Spleen (tissue), 11 donors: ENCODE measurements around the gene EVA1B. TPM values are rescaled to one million over a fixed set of nuclear protein-coding genes. Genes with fewer than 3 reads are reported as not detected.
A peak's percentile ranks its signal among the peaks of the same experiment; 100 is the strongest.

Experiments used
- DNase-seq: peaks from one replicate; pipeline ENCODE4 v3.0.0-alpha.2; 2020
- H3K27ac ChIP-seq, 8 donors: fragments of 200-600 bp; sonication (generic) in 7 of 8; 1 replicate in 4 of 8; 2 replicates in 4 of 8; pipeline versions ENCODE4 v1.5.0 to v1.8.0; 2016 to 2021; ENCODE audit warnings: inconsistent platforms in 4 of 8, mild to moderate bottlenecking in 4 of 8, moderate library complexity in 1 of 8
- H3K27me3 ChIP-seq, 7 donors: fragments of 200-600 bp; sonication (generic) in 6 of 7; replicated peaks in 1 of 7; 1 replicate in 4 of 7; 2 replicates in 3 of 7; pipeline versions ENCODE4 v1.5.0 to v1.8.0; 2016 to 2021; ENCODE audit warnings: inconsistent platforms in 3 of 7, mild to moderate bottlenecking in 1 of 7
- H3K36me3 ChIP-seq, 6 donors: fragments of 200-600 bp; sonication (generic) in 5 of 6; 1 replicate in 4 of 6; 2 replicates in 2 of 6; pipeline versions ENCODE4 v1.5.0 to v1.8.0; 2016 to 2021; ENCODE audit warnings: inconsistent platforms in 2 of 6
- H3K4me1 ChIP-seq, 6 donors: fragments of 200-600 bp; sonication (generic) in 5 of 6; 1 replicate in 3 of 6; 2 replicates in 3 of 6; pipeline versions ENCODE4 v1.5.0 to v1.8.0; 2016 to 2021; ENCODE audit warnings: inconsistent platforms in 3 of 6
- H3K4me3 ChIP-seq, 8 donors: fragments of 200-600 bp; sonication (generic) in 7 of 8; 1 replicate in 4 of 8; 2 replicates in 4 of 8; pipeline versions ENCODE4 v1.5.0 to v1.8.0; 2016 to 2021; ENCODE audit warnings: inconsistent platforms in 4 of 8, mild to moderate bottlenecking in 4 of 8, moderate library complexity in 2 of 8
- H3K9me3 ChIP-seq, 8 donors: fragments of 200-600 bp; sonication (generic) in 7 of 8; 1 replicate in 4 of 8; 2 replicates in 4 of 8; pipeline versions ENCODE4 v1.5.0 to v1.8.0; 2016 to 2021; ENCODE audit warnings: inconsistent platforms in 4 of 8
- CTCF ChIP-seq, 11 experiments: fragments of 200-600 bp in 7 of 11; fragments of 450-650 bp in 4 of 11; sonication (generic) in 4 of 11; IDR thresholded peaks in 8 of 11; conservative IDR thresholded peaks in 3 of 11; 1 replicate in 7 of 11; 2 replicates in 4 of 11; pipeline versions ENCODE4 v1.4.0 to v1.8.0; 2016 to 2021; ENCODE audit warnings: antibody characterized with exemption in 11 of 11, inconsistent platforms in 4 of 11, mild to moderate bottlenecking in 1 of 11
- POLR2A ChIP-seq, 3 donors: fragments of 450-650 bp; IDR thresholded peaks; one replicate each; pipeline ENCODE4 v1.5.1; 2017; ENCODE audit warnings: antibody characterized with exemption in 3 of 3, mild to moderate bottlenecking in 1 of 3
- POLR2AphosphoS5 ChIP-seq, 3 donors: sonication (generic); formaldehyde crosslinking; IDR thresholded peaks; one replicate each; pipeline ENCODE4 v1.5.1; 2017; ENCODE audit warnings: antibody characterized with exemption in 3 of 3
- WGBS, 5 donors: extraction: QIAGEN DNeasy Blood & Tissue Kit in 3 of 5; methylation state at CpG; one replicate each; pipeline versions ENCODE4 v1.1.5 to v1.1.7; 2013 to 2018; 5-methylcytosine and 5-hydroxymethylcytosine counted together
- intact Hi-C: fragments of 100-400 bp; cut with DNase I; formaldehyde crosslinking; loops from one replicate; pipeline ENCODE4 v1.15.0; 2023; ENCODE audit warnings: low total_unique reads
- polyA plus RNA-seq, 3 donors: library from polyadenylated mRNA; stranded (reverse); fragments of 200-250 nt; gene quantifications; one replicate each; pipeline ENCODE4 v1.2.1, GENCODE V29; 2013
- total RNA-seq, 7 donors: library from RNA; depleted of rRNA in 3 of 7; stranded (reverse); fragments of >200 nt in 3 of 7; fragmentation: NEBNext Ultra II Directional in 4 of 7; extraction: Animal tissue kit (Norgen Biotek cat#: 25700) in 4 of 7; gene quantifications; one replicate each; pipeline versions ENCODE4 v1.1.0 to v1.2.1, GENCODE V29; 2016 to 2021
- donor health status: healthy with polysubstance abuse.
- donor health status: DM: no; HTN: no; CAD: no; lungs with moderate emphysema.
- donor health status: DM: no; HTN: no; CAD: no.
- donor health status: Bipolar disorder and iron deficiency.
- donor health status: healthy.
- donor health status: DM: no; HTN: no; CAD: no.
- donor health status: DM: yes; HTN: yes; CAD: no.

EVA1B gene
- total and polyA plus RNA-seq, 10 donors: 17.2 to 77.4 (median 40.5) TPM

- TF ChIP-seq CTCF (IDR thresholded peaks at IDR 0.05 in 8 of 11, conservative IDR thresholded peaks at IDR 0.05 in 3 of 11) (no peak), POLR2A (IDR thresholded peaks at IDR 0.05) (no peak), POLR2AphosphoS5 (IDR thresholded peaks at IDR 0.05) (no peak)
- no peak for DNase-seq
- Histone ChIP-seq H3K4me1 (peaks cover 0 to 27% (median 7%) of the 10 kb centered on the region in 6 donors), H3K9me3 (no peaks in the 10 kb centered on the region), H3K27ac (peak overlapping the region in 1 of 8 donors; percentile 22), H3K27me3 (no peaks in the 10 kb centered on the region), H3K36me3 (peaks cover 0 to 100% (median 88%) of the 10 kb centered on the region in 6 donors), H3K4me3 (no peak overlapping the region)
- intact Hi-C loops: no loop called here
- 90 to 98% (median 92%) methylated on average over 5 of the region's 5 CpGs for WGBS, 5 donors
Measured at GRCh38 chr1:36298640-36299039, 24.8 kb downstream of the EVA1B start.

GRCh38 chr1:36297062-36297461 is 26.4 kb downstream of the EVA1B start:
- DNase-seq: no peak
- intact Hi-C loops: no loop called here
- H3K4me3 ChIP-seq: no peak overlapping the region
- H3K9me3 ChIP-seq: no peaks in the 10 kb centered on the region
- peaks cover 0 to 100% (median 84%) of the 10 kb centered on the region in 6 donors for H3K36me3 ChIP-seq
- no peak overlapping the region for H3K27ac ChIP-seq
- no peak for TF ChIP-seq POLR2AphosphoS5 (IDR thresholded peaks at IDR 0.05)
- no peak for TF ChIP-seq POLR2A (IDR thresholded peaks at IDR 0.05)
- TF ChIP-seq CTCF (IDR thresholded peaks at IDR 0.05 in 8 of 11, conservative IDR thresholded peaks at IDR 0.05 in 3 of 11): no peak
- H3K27me3 ChIP-seq: no peaks in the 10 kb centered on the region
- peaks cover 0 to 24% (median 7%) of the 10 kb centered on the region in 6 donors for H3K4me1 ChIP-seq
- 93 to 100% (median 95%) methylated on average over 2 of the region's 2 CpGs for WGBS, 5 donors

DNA sequence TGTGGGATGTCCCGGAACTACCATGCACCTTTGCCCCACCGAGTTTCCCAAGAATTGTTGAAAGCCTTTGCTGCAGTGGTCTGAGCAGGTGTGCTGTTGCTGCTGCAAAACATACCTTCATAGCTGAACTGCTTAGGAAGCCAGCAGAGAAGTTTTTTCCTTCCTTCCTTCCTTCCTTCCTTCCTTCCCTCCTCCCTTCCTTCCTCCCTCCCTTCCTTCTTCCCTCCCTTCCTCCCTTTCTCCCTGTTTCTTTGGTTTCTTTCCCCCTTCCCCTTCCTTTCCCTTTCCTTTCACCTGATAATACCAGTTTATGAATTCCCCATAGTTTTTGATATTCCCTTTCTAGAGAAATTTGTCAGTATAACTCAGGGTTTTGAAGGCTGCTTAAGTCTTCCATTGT is 28.1 kb downstream of the EVA1B start:
- TF ChIP-seq POLR2A (IDR thresholded peaks at IDR 0.05): no peak
- TF ChIP-seq POLR2AphosphoS5 (IDR thresholded peaks at IDR 0.05): no peak
- TF ChIP-seq CTCF (IDR thresholded peaks at IDR 0.05 in 8 of 11, conservative IDR thresholded peaks at IDR 0.05 in 3 of 11): no peak
- no peaks in the 10 kb centered on the region for H3K27me3 ChIP-seq
- WGBS, 5 donors: 69 to 94% (median 90%) methylated on average over 2 of the region's 2 CpGs
- no peak for DNase-seq
- H3K36me3 ChIP-seq: peaks cover 0 to 100% (median 84%) of the 10 kb centered on the region in 6 donors
- peaks cover 0 to 35% (median 12%) of the 10 kb centered on the region in 6 donors for H3K4me1 ChIP-seq
- no peak overlapping the region for H3K4me3 ChIP-seq
- H3K9me3 ChIP-seq: no peaks in the 10 kb centered on the region
- no peak overlapping the region for H3K27ac ChIP-seq
- intact Hi-C loops: no loop called here

GRCh38 chr1:36287595-36287994 is 35.9 kb downstream of the EVA1B start:
- H3K4me3 ChIP-seq: no peak overlapping the region
- TF ChIP-seq POLR2A (IDR thresholded peaks at IDR 0.05) (no peak), POLR2AphosphoS5 (IDR thresholded peaks at IDR 0.05) (no peak), CTCF (IDR thresholded peaks at IDR 0.05 in 8 of 11, conservative IDR thresholded peaks at IDR 0.05 in 3 of 11) (no peak)
- intact Hi-C loops: loop anchor here (10.0 kb wide), 1 partner anchor 133 kb away; the partner anchor contains the start of gene MAP7D1
- 93 to 97% (median 96%) methylated on average over 5 of the region's 5 CpGs for WGBS, 5 donors
- H3K27ac ChIP-seq: peak overlapping the region in 1 of 8 donors; percentile 65
- H3K4me1 ChIP-seq: peaks cover 0 to 56% (median 28%) of the 10 kb centered on the region in 6 donors
- H3K36me3 ChIP-seq: peaks cover 3 to 98% (median 82%) of the 10 kb centered on the region in 6 donors
- no peaks in the 10 kb centered on the region for H3K9me3 ChIP-seq
- no peak for DNase-seq
- no peaks in the 10 kb centered on the region for H3K27me3 ChIP-seq
